ENCODE measurements around the gene CHMP2B.

DNA sequence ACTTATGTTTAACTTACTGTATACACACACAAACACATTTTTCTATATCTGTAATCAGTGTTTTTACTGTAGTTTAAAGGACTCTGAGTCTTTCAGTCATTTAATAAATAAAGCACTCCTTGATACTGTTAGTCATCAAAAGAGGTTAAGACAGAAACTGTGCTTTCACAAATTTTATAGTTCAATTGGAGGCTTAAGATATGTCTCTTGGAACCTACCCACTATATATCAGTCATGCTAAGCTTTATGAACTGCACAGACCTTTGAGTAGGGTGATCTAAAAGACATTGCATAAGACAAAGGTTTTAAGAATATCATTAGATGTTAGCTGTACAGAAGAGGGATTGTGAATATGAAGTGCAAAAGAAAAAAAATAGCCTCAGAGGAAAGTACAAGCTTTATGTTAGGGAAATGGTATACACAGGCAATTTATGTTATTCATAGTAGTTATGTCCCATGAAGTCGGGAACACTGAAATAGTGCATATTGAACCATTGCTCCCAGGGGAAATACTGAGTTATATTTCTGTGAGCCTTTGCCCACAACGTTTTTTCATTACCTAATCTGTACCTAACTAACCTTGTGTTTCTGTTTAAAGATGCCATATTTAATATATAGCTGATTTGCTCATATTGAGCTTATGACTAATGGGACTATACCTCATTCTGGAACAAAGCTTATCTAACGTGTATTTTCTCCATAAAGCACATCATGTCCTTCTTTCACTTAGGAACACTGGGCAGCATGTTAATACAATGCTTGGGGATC is 19.7 kb downstream of the CHMP2B start:
- no peak for TF ChIP-seq POLR2AphosphoS5 (IDR thresholded peaks at IDR 0.05; ENCODE audit: low read depth, low read length)
- TF ChIP-seq POLR2A (IDR thresholded peaks at IDR 0.05; ENCODE audit: low read depth, low read length) = no peak
